Tibial artery (tissue), 4 donors: ENCODE data around the gene OSBPL8.
"Not testable (repeated sequence)": the region's sequence is repeated elsewhere in the genome, so short reads cannot be mapped to it uniquely, and the experiment has no call there.

Experiments used
- DNase-seq, 2 donors: peaks; one replicate each; pipeline ENCODE4 v3.0.0-alpha.2; 2019
- H3K27ac ChIP-seq, 2 donors: fragments of 200-600 bp; sonication (generic) in 1 of 2; 1 replicate in 1 of 2; 2 replicates in 1 of 2; pipeline ENCODE4 v1.5.1; 2018 to 2019; ENCODE audit warnings: mild to moderate bottlenecking in 1 of 2
- H3K27me3 ChIP-seq, 2 donors: fragments of 200-600 bp; sonication (generic) in 1 of 2; one replicate each; pipeline versions ENCODE4 v1.5.1 to v1.6.0; 2016 to 2019
- H3K36me3 ChIP-seq, 3 donors: fragments of 200-600 bp; sonication (generic) in 2 of 3; one replicate each; pipeline ENCODE4 v1.5.1; 2016 to 2019; ENCODE audit warnings: mild to moderate bottlenecking in 2 of 3
- H3K4me1 ChIP-seq, 4 donors: fragments of 200-600 bp; sonication (generic) in 2 of 4; 1 replicate in 3 of 4; 2 replicates in 1 of 4; pipeline ENCODE4 v1.5.1; 2016 to 2019
- H3K4me3 ChIP-seq, 2 donors: fragments of 200-600 bp; sonication (generic) in 1 of 2; 1 replicate in 1 of 2; 2 replicates in 1 of 2; pipeline ENCODE4 v1.5.1; 2018 to 2019; ENCODE audit warnings: mild to moderate bottlenecking in 2 of 2
- H3K9me3 ChIP-seq, 3 donors: fragments of 200-600 bp; sonication (generic) in 1 of 3; one replicate each; pipeline ENCODE4 v1.5.1; 2016 to 2019
- intact Hi-C: fragments of 100-400 bp; cut with DNase I; formaldehyde crosslinking; loops from one replicate; pipeline ENCODE4 v1.15.0; 2023; ENCODE audit warnings: low total_unique reads
- TF ChIP-seq, protein P1 (sequence below), 2 experiments: fragments of 200-600 bp in 1 of 2; fragments of 450-650 bp in 1 of 2; IDR thresholded peaks; one replicate each; pipeline ENCODE4 v1.5.1; 2017 to 2019; ENCODE audit warnings: antibody characterized with exemption in 2 of 2, mild to moderate bottlenecking in 1 of 2, moderate library complexity in 1 of 2

The OSBPL8 gene

DNA sequence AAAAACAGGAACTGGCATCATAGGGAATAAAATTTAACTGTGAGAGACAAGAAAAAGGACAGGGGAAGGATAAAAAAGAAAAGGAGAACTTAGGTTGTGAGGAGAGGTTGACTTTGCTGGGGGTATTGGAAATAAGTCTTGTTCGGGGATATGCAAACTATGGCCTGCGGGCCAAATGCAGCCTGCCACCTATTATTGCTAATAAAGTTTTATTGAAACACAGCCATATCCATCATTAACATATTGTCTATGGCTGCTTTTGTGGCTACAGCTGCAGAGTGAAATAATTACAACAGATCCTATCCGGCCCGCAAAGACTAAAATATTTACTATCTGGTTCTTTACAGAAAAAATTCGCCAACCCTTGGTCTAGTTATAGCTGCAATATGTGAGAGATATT lies 230.0 kb downstream of the OSBPL8 start:
- TF ChIP-seq, protein P1, sequence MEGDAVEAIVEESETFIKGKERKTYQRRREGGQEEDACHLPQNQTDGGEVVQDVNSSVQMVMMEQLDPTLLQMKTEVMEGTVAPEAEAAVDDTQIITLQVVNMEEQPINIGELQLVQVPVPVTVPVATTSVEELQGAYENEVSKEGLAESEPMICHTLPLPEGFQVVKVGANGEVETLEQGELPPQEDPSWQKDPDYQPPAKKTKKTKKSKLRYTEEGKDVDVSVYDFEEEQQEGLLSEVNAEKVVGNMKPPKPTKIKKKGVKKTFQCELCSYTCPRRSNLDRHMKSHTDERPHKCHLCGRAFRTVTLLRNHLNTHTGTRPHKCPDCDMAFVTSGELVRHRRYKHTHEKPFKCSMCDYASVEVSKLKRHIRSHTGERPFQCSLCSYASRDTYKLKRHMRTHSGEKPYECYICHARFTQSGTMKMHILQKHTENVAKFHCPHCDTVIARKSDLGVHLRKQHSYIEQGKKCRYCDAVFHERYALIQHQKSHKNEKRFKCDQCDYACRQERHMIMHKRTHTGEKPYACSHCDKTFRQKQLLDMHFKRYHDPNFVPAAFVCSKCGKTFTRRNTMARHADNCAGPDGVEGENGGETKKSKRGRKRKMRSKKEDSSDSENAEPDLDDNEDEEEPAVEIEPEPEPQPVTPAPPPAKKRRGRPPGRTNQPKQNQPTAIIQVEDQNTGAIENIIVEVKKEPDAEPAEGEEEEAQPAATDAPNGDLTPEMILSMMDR (IDR thresholded peaks at IDR 0.05): no peak
- intact Hi-C loops: no loop called here
- Histone ChIP-seq H3K9me3 (peaks cover 0 to 12% (median 6%) of the 10 kb centered on the region in 3 donors), H3K27me3 (peaks cover 0 to 2% of the 10 kb centered on the region in 2 donors), H3K4me1 (no peaks in the 10 kb centered on the region), H3K27ac (no peak overlapping the region), H3K36me3 (no peaks in the 10 kb centered on the region), H3K4me3 (no peak overlapping the region)
- no peak for DNase-seq

DNA sequence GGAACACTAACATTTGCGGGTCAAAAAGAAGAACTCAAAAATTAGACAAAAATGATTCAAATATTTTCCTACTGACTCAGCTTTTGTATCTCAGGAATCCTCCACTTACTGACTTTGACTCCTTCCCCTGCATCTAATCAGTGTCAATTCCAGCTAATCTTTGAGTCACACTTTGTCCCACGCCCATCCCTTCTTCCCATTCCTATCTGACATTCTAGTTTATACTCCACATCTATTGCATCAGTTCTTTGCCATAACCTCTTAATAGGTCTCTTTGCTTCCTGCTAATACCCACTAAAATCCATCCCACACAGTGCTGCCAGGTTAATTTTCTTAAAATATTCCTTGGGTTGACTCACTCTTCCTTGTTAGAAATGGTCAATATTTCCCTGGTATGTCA lies 230.4 kb downstream of the OSBPL8 start:
- TF ChIP-seq, protein P1 (IDR thresholded peaks at IDR 0.05): no peak
- Histone ChIP-seq H3K4me3 (no peak overlapping the region), H3K36me3 (no peaks in the 10 kb centered on the region), H3K9me3 (peaks cover 0 to 12% (median 6%) of the 10 kb centered on the region in 3 donors), H3K27ac (no peak overlapping the region), H3K4me1 (no peaks in the 10 kb centered on the region), H3K27me3 (no peaks in the 10 kb centered on the region)
- no peak for DNase-seq
- intact Hi-C loops: no loop called here

DNA sequence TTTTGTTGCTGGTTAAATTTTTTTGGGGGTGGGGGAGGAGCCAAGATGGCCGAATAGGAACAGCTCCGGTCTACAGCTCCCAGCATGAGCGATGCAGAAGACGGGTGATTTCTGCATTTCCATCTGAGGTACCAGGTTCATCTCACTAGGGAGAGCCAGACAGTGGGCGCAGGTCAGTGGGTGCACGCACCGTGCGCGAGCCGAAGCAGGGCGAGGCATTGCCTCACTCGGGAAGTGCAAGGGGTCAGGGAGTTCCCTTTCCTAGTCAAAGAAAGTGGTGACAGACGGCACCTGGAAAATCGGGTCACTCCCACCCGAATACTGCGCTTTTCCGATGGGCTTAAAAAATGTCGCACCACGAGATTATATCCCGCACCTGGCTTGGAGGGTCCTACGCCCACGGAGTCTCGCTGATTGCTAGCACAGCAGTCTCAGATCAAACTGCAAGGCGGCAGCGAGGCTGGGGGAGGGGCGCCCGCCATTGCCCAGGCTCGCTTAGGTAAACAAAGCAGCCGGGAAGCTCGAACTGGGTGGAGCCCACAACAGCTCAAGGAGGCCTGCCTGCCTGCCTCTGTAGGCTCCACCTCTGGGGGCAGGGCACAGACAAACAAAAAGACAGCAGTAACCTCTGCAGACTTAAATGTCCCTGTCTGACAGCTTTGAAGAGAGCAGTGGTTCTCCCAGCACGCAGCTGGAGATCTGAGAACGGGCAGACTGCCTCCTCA lies 239.8 kb downstream of the OSBPL8 start:
- H3K4me1 ChIP-seq, H3K27ac ChIP-seq, H3K36me3 ChIP-seq, intact Hi-C loops, H3K4me3 ChIP-seq, H3K27me3 ChIP-seq, H3K9me3 ChIP-seq, DNase-seq: not testable (repeated sequence)

DNA sequence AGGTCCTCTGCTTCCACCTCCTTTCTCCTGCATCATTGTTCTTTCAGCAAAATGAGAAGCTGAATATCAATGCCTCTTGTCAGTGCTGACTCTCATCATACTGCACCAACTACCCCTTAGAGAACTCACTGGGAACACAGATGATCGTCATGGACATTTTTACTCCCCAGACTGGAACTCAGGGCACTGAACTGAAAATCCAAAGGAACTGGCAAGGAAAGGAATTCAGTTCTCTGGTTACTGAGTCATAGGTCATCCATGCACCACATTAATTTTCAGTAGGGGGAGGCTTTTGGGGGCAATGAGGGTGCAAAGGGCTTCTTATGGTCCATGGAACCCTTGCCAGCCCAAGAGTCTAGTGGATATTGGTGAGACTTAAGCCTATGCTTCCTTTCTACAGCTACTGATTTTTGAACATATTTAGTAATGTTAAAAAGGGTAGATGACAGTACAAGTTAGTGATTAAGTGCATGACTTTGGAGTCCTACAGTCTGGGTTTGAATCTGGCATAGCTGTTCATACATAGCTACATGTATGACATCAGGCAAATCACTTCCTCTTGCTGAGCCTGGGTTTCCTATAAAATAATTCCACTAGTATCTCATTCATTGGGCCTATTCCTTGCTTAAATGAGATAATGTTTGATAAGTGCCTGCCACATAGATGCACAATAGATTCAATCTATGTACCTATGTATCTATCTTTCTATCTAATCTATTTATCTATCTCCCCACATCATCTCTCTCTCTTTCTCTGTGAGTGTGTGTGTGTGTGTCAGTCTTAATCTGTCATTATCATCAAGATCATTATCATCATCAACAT lies 240.6 kb downstream of the OSBPL8 start:
- TF ChIP-seq, protein P1 (IDR thresholded peaks at IDR 0.05): no peak
- no peaks in the 10 kb centered on the region for H3K27me3 ChIP-seq
- H3K9me3 ChIP-seq: no peaks in the 10 kb centered on the region
- no peak for DNase-seq
- no peaks in the 10 kb centered on the region for H3K4me1 ChIP-seq
- no peak overlapping the region for H3K27ac ChIP-seq
- intact Hi-C loops: no loop called here
- no peak overlapping the region for H3K4me3 ChIP-seq
- H3K36me3 ChIP-seq: no peaks in the 10 kb centered on the region

DNA sequence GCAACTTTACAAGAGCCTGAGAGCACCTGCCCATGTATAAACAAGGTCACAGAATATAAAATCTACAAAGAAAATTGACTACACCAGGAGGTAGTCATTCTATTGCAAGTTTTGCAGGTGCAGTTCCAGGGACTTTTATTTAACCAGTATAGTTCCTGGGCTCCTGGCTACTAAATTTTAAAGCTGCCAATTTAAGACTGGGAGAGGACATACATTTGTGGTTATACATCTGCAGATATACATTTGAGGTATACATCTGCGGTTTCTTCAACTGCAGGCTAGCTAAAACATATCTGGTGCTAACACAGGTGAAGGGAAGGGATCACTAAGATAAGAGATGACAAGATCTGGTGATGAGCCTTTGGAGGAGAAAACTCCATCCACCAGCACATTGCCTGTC lies 241.6 kb downstream of the OSBPL8 start:
- intact Hi-C loops: no loop called here
- DNase-seq: no peak
- no peaks in the 10 kb centered on the region for H3K4me1 ChIP-seq
- no peaks in the 10 kb centered on the region for H3K9me3 ChIP-seq
- TF ChIP-seq, protein P1 (IDR thresholded peaks at IDR 0.05): no peak
- H3K36me3 ChIP-seq: no peaks in the 10 kb centered on the region
- H3K27me3 ChIP-seq: no peaks in the 10 kb centered on the region
- H3K4me3 ChIP-seq: no peak overlapping the region
- H3K27ac ChIP-seq: no peak overlapping the region

DNA sequence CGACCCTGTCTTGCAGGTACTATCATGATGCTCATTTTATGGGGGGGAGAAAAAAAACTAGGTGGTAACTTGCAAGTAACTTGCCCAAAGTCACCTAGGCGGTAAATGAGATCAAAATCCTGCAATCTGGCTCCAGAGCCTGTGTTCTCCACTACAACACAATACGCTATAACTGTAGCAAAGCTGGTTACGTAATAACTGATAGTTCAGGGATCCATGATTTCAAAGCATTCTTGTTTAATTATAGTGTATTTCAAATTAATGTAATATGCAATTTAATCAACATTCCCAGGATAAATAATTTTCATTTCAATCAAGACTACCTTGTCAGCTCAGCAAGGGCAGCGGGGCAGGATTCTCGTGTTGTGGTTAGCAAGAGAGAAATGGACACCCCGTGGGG lies 243.1 kb downstream of the OSBPL8 start:
- TF ChIP-seq, protein P1 (IDR thresholded peaks at IDR 0.05): no peak
- DNase-seq: no peak
- no peaks in the 10 kb centered on the region for H3K36me3 ChIP-seq
- no peaks in the 10 kb centered on the region for H3K9me3 ChIP-seq
- intact Hi-C loops: no loop called here
- no peak overlapping the region for H3K4me3 ChIP-seq
- no peak overlapping the region for H3K27ac ChIP-seq
- H3K4me1 ChIP-seq: no peaks in the 10 kb centered on the region
- H3K27me3 ChIP-seq: no peaks in the 10 kb centered on the region
